ENCODE results near the gene CIDEB. TPM values are rescaled to one million over a fixed set of nuclear protein-coding genes. Genes with fewer than 3 reads are reported as not detected.

CIDEB gene
- total RNA-seq, 1 experiment from 2014 or later = not detected

DNA sequence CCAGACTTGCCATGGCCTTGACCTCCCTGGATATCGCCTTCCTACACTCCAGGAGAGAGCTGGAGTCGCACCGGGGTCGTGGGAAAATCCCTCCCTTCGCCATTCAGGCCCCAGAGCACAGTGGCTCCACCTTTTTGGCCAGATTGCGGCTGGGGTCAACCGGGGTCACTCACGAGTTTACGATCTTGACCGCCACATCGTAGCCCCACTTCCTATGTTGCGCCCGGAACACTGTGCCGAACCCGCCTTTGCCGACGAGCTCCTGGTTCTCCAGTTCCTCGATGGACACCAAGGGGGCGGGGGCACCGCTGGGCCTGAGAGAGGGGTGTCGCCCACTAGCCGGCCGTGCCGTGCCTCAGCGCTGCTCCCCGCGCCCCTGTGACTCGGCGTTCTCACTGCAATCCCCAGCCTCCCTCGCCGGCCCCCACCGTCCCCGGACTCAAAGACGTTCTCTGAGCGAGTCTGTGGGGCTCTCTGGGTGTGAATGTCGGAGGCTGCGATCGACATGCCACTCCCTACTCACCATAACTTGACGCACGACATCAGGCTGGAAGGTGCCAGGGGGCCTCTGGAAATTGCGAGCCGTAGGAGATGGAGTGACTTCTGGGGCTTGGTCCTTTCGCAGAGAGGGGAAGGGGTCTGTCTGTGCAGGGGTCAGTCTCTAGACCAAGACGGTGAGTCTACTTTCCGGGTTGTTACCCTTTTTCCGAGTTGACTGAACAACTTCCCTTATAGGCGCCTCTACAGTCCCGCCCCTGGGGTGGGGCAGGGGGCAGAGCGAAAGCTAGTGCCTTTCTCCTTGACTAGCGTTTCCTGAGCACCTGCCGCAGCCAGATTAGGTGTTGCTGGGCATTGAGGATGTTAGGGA lies 31.7 kb upstream of the CIDEB start, which contains the start of gene RIPK3:
Gene RIPK3 (minus strand): TSS at position 708 of the 868 bp plus-strand sequence. CDS start 165 bp downstream, at position 543.
- Histone ChIP-seq H2BK20ac (ENCODE audit: low read depth, low read length, poor library complexity, severe bottlenecking) (no peak within 1 kb of the TSS), H3K14ac (ENCODE audit: insufficient read depth, low read length) (no peak within 1 kb of the TSS), H3K27ac (ENCODE audit: insufficient read length, low read depth, low read length) (no peak within 1 kb of the TSS), H2BK12ac (ENCODE audit: insufficient read length, low read depth, low read length) (no peak within 1 kb of the TSS), H3K79me1 (ENCODE audit: insufficient read depth, low read depth, low read length, poor library complexity, severe bottlenecking) (no peaks in the 10 kb centered on the region), H4K20me1 (ENCODE audit: control insufficient read depth, insufficient read depth, insufficient read length) (no peaks in the 10 kb centered on the region), H3K9ac (ENCODE audit: extremely low read depth, insufficient read length, low read length) (no peak within 1 kb of the TSS), H2BK5ac (ENCODE audit: insufficient read length, low read length) (no peak within 1 kb of the TSS), H3K56ac (ENCODE audit: insufficient read length, low read depth, low read length) (no peak within 1 kb of the TSS), H3K23me2 (ENCODE audit: insufficient read length, low read depth, low read length, poor library complexity, severe bottlenecking) (peaks cover 15% of the 10 kb centered on the region), H3K9me3 (ENCODE audit: control insufficient read depth, low read depth, low read length) (no peaks in the 10 kb centered on the region), H3K18ac (ENCODE audit: insufficient read length, low read depth, low read length) (no peak within 1 kb of the TSS), H2BK120ac (ENCODE audit: low read depth, low read length, poor library complexity, severe bottlenecking) (no peak within 1 kb of the TSS), H3K79me2 (ENCODE audit: insufficient read depth, low read length) (no peaks in the 10 kb centered on the region), H4K91ac (ENCODE audit: insufficient read length, low read depth, low read length) (no peak within 1 kb of the TSS), H3K23ac (ENCODE audit: insufficient read length, low read depth, low read length) (no peak within 1 kb of the TSS), H3K4ac (ENCODE audit: low read depth, low read length) (no peak within 1 kb of the TSS), H3K4me1 (ENCODE audit: insufficient read depth, low read length) (no peaks in the 10 kb centered on the region; the same call in 1 of the 2 replicates), H3K4me2 (ENCODE audit: insufficient read depth, insufficient read length, low read length) (peak within 1 kb of the TSS; percentile 74), H3T11ph (ENCODE audit: low read length) (no peak within 1 kb of the TSS), H2AFZ (ENCODE audit: low read length) (no peak within 1 kb of the TSS), H2BK15ac (ENCODE audit: low read depth, low read length) (no peak within 1 kb of the TSS), H2AK5ac (ENCODE audit: insufficient read length, low read length) (no peak within 1 kb of the TSS), H4K8ac (replicated peaks; ENCODE audit: insufficient read length, low read depth, low read length) (no peak within 1 kb of the TSS), H3K27me3 (ENCODE audit: insufficient read depth, low read length) (peaks cover 53% of the 10 kb centered on the region; the same call in 1 of the 2 replicates), H4K5ac (ENCODE audit: insufficient read length, low read depth, low read length) (no peak within 1 kb of the TSS)
- no CpG with 5 or more reads among the region's 51 CpGs for WGBS (ENCODE audit: extremely low coverage, insufficient read length, low lambda C conversion rate)
- Mint-ChIP-seq H3K4me3 (peak within 1 kb of the TSS; percentile 71 to 87), H3K4me1 (peaks cover 18 to 22% of the 10 kb centered on the region in 2 experiments), H3K36me3 (ENCODE audit: insufficient read depth in 1 of 3, low read depth in 3 of 3) (no peaks in the 10 kb centered on the region), H3K27ac (no peak within 1 kb of the TSS; a peak in 1 of 7 replicates), H3K27me3 (ENCODE audit: low read depth) (peaks cover 96% of the 10 kb centered on the region), H3K9me3 (no peaks in the 10 kb centered on the region)
- peak; percentile 58 for DNase-seq
- TF ChIP-seq, protein P1, sequence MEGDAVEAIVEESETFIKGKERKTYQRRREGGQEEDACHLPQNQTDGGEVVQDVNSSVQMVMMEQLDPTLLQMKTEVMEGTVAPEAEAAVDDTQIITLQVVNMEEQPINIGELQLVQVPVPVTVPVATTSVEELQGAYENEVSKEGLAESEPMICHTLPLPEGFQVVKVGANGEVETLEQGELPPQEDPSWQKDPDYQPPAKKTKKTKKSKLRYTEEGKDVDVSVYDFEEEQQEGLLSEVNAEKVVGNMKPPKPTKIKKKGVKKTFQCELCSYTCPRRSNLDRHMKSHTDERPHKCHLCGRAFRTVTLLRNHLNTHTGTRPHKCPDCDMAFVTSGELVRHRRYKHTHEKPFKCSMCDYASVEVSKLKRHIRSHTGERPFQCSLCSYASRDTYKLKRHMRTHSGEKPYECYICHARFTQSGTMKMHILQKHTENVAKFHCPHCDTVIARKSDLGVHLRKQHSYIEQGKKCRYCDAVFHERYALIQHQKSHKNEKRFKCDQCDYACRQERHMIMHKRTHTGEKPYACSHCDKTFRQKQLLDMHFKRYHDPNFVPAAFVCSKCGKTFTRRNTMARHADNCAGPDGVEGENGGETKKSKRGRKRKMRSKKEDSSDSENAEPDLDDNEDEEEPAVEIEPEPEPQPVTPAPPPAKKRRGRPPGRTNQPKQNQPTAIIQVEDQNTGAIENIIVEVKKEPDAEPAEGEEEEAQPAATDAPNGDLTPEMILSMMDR (conservative IDR thresholded peaks at IDR 0.05) = no peak
